ENCODE results near the gene KANSL2. TPM values are rescaled to one million over a fixed set of nuclear protein-coding genes. Genes with fewer than 3 reads are reported as not detected.

The KANSL2 gene
- total and polyA plus RNA-seq, 9 of the 15 experiments (the other 6 are each of a cell fraction or from before 2014, with no cell fraction given): 41.1 to 89.8 (median 55.4) TPM

DNA sequence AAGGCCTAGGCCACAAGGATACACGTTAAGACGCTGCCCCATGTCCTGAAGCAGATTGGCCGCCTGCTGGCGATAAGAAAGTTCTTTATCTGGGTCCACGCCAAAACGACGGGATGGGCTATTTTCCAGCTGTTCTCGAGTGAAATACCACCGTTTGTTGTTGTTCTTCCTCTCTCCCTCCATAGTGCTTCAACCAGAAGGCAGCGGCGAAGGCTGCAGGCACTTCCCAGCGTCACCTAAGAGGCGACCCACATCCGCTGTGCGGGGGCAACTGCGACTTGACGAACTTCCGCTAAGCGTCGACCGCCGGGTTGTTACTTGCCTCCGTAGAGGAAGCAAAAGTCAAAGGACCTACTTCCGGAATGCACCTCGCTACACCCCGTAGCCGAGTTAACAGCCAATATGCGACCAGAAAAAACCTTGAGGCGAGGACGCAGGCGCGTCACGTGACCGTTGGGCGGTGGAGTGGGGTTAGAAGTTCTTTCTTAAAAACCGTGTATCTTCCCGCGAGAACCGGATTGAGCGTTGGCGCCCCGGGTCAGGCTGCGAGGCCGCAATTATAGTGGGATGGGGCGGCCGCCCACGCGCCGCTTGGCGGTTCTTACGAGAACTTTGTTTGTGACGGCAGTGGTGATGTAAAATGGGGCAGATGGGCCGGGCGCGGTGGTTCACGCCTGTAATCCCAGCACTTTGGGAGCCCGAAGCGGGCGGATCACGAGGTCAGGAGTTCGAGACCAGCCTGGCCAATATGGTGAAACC lies 34.6 kb upstream of the KANSL2 start, which contains the start of gene CCNT1 (continued):
- TF ChIP-seq HSF4 (CRISPR knock-in tag; IDR thresholded peaks at IDR 0.05; ENCODE audit: borderline replicate concordance) (no peak), GTF2A2 (tag; IDR thresholded peaks at IDR 0.05) (no peak), ARNT (IDR thresholded peaks at IDR 0.05) (peak; percentile 60 to 81; a peak in 2 of 4 replicates), BHLHE40 (IDR thresholded peaks at IDR 0.05; ENCODE audit: low read length) (peak; percentile 96), CCNT2 (IDR thresholded peaks at IDR 0.05; ENCODE audit: borderline replicate concordance, extremely low read depth, insufficient read length, low read depth, low read length) (peak; percentile 49), CSDE1 (IDR thresholded peaks at IDR 0.05) (peak in 1 of 2 experiments; percentile 61; a peak in 2 of 4 replicates), EP400 (IDR thresholded peaks at IDR 0.05) (peak; percentile 92), USF1 (CRISPR knock-in tag; IDR thresholded peaks at IDR 0.05) (peak; percentile 99), SIX5 (IDR thresholded peaks at IDR 0.05; ENCODE audit: borderline replicate concordance in 1 of 2, insufficient read depth in 1 of 2, low read depth in 1 of 2, low read length in 2 of 2) (peak; percentile 38 to 43; a peak in 2 of 4 replicates), SMARCE1 (IDR thresholded peaks at IDR 0.05) (peak; percentile 71; the same call in 1 of the 2 replicates), CREB3L1 (IDR thresholded peaks at IDR 0.05; ENCODE audit: borderline replicate concordance, low read depth) (peak; percentile 95), MAZ (CRISPR knock-in tag; conservative IDR thresholded peaks at IDR 0.05 in 1 of 2, IDR thresholded peaks at IDR 0.05 in 1 of 2) (peak; percentile 79 to 88; a peak in 3 of 4 replicates), RBBP5 (IDR thresholded peaks at IDR 0.05; ENCODE audit: borderline replicate concordance, insufficient read depth, low read length, poor library complexity, severe bottlenecking) (peak; percentile 74), ATF3 (IDR thresholded peaks at IDR 0.05) (peak; percentile 71), ATF3 (CRISPR knock-in tag; conservative IDR thresholded peaks at IDR 0.05) (peak; percentile 14; the same call in 1 of the 2 replicates), MTA2 (IDR thresholded peaks at IDR 0.05; ENCODE audit: low read depth) (no peak), L3MBTL2 (IDR thresholded peaks at IDR 0.05) (peak; percentile 97), RBFOX2 (IDR thresholded peaks at IDR 0.05; ENCODE audit: low read depth, low read length) (peak; percentile 90), POLR2AphosphoS2 (IDR thresholded peaks at IDR 0.05; ENCODE audit: low read length) (peak; percentile 63; the same call in 1 of the 2 replicates), TAF7 (tag; IDR thresholded peaks at IDR 0.05) (peak; percentile 82), TAF9B (IDR thresholded peaks at IDR 0.05; ENCODE audit: partially characterized antibody) (peak; percentile 59), ZNF740 (CRISPR knock-in tag; IDR thresholded peaks at IDR 0.05) (no peak), ZNF740 (tag; IDR thresholded peaks at IDR 0.05) (no peak)

Data from K562 (cell line).